ENCODE measurements around the gene IL1RL2. TPM values are rescaled to one million over a fixed set of nuclear protein-coding genes. Genes with fewer than 3 reads are reported as not detected.

The IL1RL2 gene
- total RNA-seq, 1 experiment from 2014 or later, result not detected

- TF ChIP-seq RELA (CRISPR knock-in tag; IDR thresholded peaks at IDR 0.05; ENCODE audit: borderline replicate concordance) (no peak), MAX (CRISPR knock-in tag; IDR thresholded peaks at IDR 0.05) (no peak), ZNF219 (CRISPR knock-in tag; IDR thresholded peaks at IDR 0.05; ENCODE audit: borderline replicate concordance) (no peak), AR (CRISPR knock-in tag; IDR thresholded peaks at IDR 0.05) (no peak), E2F4 (CRISPR knock-in tag; IDR thresholded peaks at IDR 0.05; ENCODE audit: borderline replicate concordance, low read depth) (no peak), ZNF532 (CRISPR knock-in tag; IDR thresholded peaks at IDR 0.05; ENCODE audit: borderline replicate concordance) (no peak)
Observed at GRCh38 chr2:102137138-102137537, 49.7 kb upstream of the IL1RL2 start (continued).

GRCh38 chr2:102138331-102138730 lies 48.5 kb upstream of the IL1RL2 start:
- no peak overlapping the region for H3K27ac Mint-ChIP-seq
- CTCF ChIA-PET, result no interaction called here
- ATAC-seq, result no peak
- TF ChIP-seq ZNF671 (CRISPR knock-in tag; IDR thresholded peaks at IDR 0.05) (no peak), CBFB (CRISPR knock-in tag; IDR thresholded peaks at IDR 0.05; ENCODE audit: low read depth) (no peak), ZBTB43 (CRISPR knock-in tag; IDR thresholded peaks at IDR 0.05) (no peak), MYBL2 (CRISPR knock-in tag; IDR thresholded peaks at IDR 0.05) (no peak), ZNF532 (CRISPR knock-in tag; IDR thresholded peaks at IDR 0.05; ENCODE audit: borderline replicate concordance) (no peak), ZNF512 (CRISPR knock-in tag; IDR thresholded peaks at IDR 0.05; ENCODE audit: borderline replicate concordance) (no peak), ZNF232 (CRISPR knock-in tag; IDR thresholded peaks at IDR 0.05) (no peak), ZNF281 (CRISPR knock-in tag; IDR thresholded peaks at IDR 0.05) (no peak)

More at GRCh38 chr2:102138331-102138730, 48.5 kb upstream of the IL1RL2 start:
- DNase-seq (ENCODE audit: low spot score), result no peak
- H3K4me1 Mint-ChIP-seq, result peaks cover 17% of the 10 kb centered on the region
- no peaks in the 10 kb centered on the region for H3K36me3 Mint-ChIP-seq
- no peak overlapping the region for H3K4me3 Mint-ChIP-seq
- peaks cover 31% of the 10 kb centered on the region for H3K27me3 Mint-ChIP-seq (ENCODE audit: low read depth)
- no peaks in the 10 kb centered on the region for H3K9me3 Mint-ChIP-seq
- POLR2A ChIA-PET, result no interaction called here
